Gastroesophageal sphincter (tissue), 3 donors: Measurements from ENCODE around the gene CCDC124.

ENCODE experiments used
- CTCF ChIP-seq, 4 experiments: fragments of 200-600 bp in 2 of 4; fragments of 450-650 bp in 2 of 4; sonication (generic) in 1 of 4; IDR thresholded peaks; one replicate each; pipeline ENCODE4 v1.5.1; 2017 to 2019; ENCODE audit warnings: antibody characterized with exemption in 4 of 4, mild to moderate bottlenecking in 2 of 4, moderate library complexity in 2 of 4
- EP300 ChIP-seq: sonication (generic); formaldehyde crosslinking; IDR thresholded peaks from one replicate; pipeline ENCODE4 v1.6.1; 2017; ENCODE audit warnings: antibody characterized with exemption, mild to moderate bottlenecking
- POLR2AphosphoS5 ChIP-seq: sonication (generic); formaldehyde crosslinking; IDR thresholded peaks from one replicate; pipeline ENCODE4 v1.6.1; 2017; ENCODE audit warnings: antibody characterized with exemption

GRCh38 chr19:17942582-17943273, 9.9 kb downstream of the CCDC124 start:
- TF ChIP-seq CTCF (IDR thresholded peaks at IDR 0.05) (no peak), POLR2AphosphoS5 (no peak), EP300 (no peak)
